Liver (tissue), 9 donors: ENCODE data around the gene ACTR10. TPM values are rescaled to one million over a fixed set of nuclear protein-coding genes. Genes with fewer than 3 reads are reported as not detected.

ENCODE experiments used
- DNase-seq: peaks from one replicate; pipeline ENCODE4 v3.0.0-alpha.2; 2017; ENCODE audit warnings: low spot score
- H3K27ac ChIP-seq, 2 donors: one replicate each; pipeline ENCODE4 v1.7.0; 2013; ENCODE audit warnings: inconsistent platforms in 2 of 2, low read length in 2 of 2, control low read depth in 1 of 2, low read depth in 1 of 2, mild to moderate bottlenecking in 1 of 2
- H3K27me3 ChIP-seq, 4 donors: one replicate each; pipeline versions ENCODE4 v1.6.1 to v1.7.0; 2013; ENCODE audit warnings: low read length in 3 of 4, inconsistent platforms in 1 of 4, mild to moderate bottlenecking in 1 of 4, moderate library complexity in 1 of 4; ENCODE audit not compliant: control insufficient read depth in 4 of 4, insufficient read depth in 4 of 4
- H3K36me3 ChIP-seq, 4 donors: one replicate each; pipeline versions ENCODE4 v1.6.1 to v1.7.0; 2013; ENCODE audit warnings: low read length in 3 of 4, mild to moderate bottlenecking in 3 of 4, low read depth in 1 of 4, moderate library complexity in 1 of 4; ENCODE audit not compliant: control insufficient read depth in 4 of 4, insufficient read depth in 3 of 4
- H3K4me1 ChIP-seq, 4 donors: one replicate each; pipeline versions ENCODE4 v1.6.1 to v1.7.0; 2013; ENCODE audit warnings: low read length in 3 of 4, mild to moderate bottlenecking in 3 of 4, moderate library complexity in 1 of 4; ENCODE audit not compliant: control insufficient read depth in 4 of 4, insufficient read depth in 4 of 4
- H3K4me3 ChIP-seq, 3 donors: one replicate each; pipeline versions ENCODE4 v1.6.1 to v1.7.0; 2013; ENCODE audit warnings: low read length in 3 of 3, control low read depth in 1 of 3, low read depth in 1 of 3, mild to moderate bottlenecking in 1 of 3
- H3K9ac ChIP-seq, 2 donors: one replicate each; pipeline ENCODE4 v1.7.0; 2013; ENCODE audit warnings: low read length in 2 of 2, mild to moderate bottlenecking in 2 of 2, moderate library complexity in 2 of 2, control low read depth in 1 of 2, low read depth in 1 of 2
- H3K9me3 ChIP-seq, 4 donors: one replicate each; pipeline versions ENCODE4 v1.6.1 to v1.7.0; 2013; ENCODE audit warnings: low read length in 3 of 4; ENCODE audit not compliant: control insufficient read depth in 4 of 4
- EGR1 ChIP-seq, 2 donors: IDR thresholded peaks; 2 replicates each; pipeline ENCODE4 v1.6.1; 2016 to 2018; ENCODE audit warnings: antibody characterized with exemption in 2 of 2, low read depth in 2 of 2
- FOXA1 ChIP-seq: IDR thresholded peaks from 2 replicates; pipeline ENCODE4 v1.6.1; 2016; ENCODE audit warnings: antibody characterized with exemption
- FOXA2 ChIP-seq: IDR thresholded peaks from 2 replicates; pipeline ENCODE4 v1.6.1; 2016; ENCODE audit warnings: antibody characterized with exemption
- GABPA ChIP-seq, 2 donors: IDR thresholded peaks in 1 of 2; conservative IDR thresholded peaks in 1 of 2; 2 replicates each; pipeline ENCODE4 v1.6.1; 2016; ENCODE audit warnings: antibody characterized with exemption in 2 of 2, mild to moderate bottlenecking in 1 of 2, moderate library complexity in 1 of 2
- HNF4A ChIP-seq, 2 donors: conservative IDR thresholded peaks; 2 replicates each; pipeline ENCODE4 v1.6.1; 2016; ENCODE audit warnings: antibody characterized with exemption in 2 of 2, mild to moderate bottlenecking in 2 of 2
- HNF4G ChIP-seq: IDR thresholded peaks from 2 replicates; pipeline ENCODE4 v1.6.1; 2016; ENCODE audit warnings: antibody characterized with exemption
- JUND ChIP-seq, 2 donors: IDR thresholded peaks; 2 replicates each; pipeline ENCODE4 v1.6.1; 2016; ENCODE audit warnings: antibody characterized with exemption in 2 of 2
- NR2F2 ChIP-seq: IDR thresholded peaks from 2 replicates; pipeline ENCODE4 v1.6.1; 2016; ENCODE audit warnings: antibody characterized with exemption
- RAD21 ChIP-seq, 2 donors: IDR thresholded peaks; 2 replicates each; pipeline ENCODE4 v1.6.1; 2016; ENCODE audit warnings: antibody characterized with exemption in 2 of 2, mild to moderate bottlenecking in 2 of 2
- REST ChIP-seq: IDR thresholded peaks from 2 replicates; pipeline ENCODE4 v1.6.1; 2016; ENCODE audit warnings: antibody characterized with exemption, mild to moderate bottlenecking
- RXRA ChIP-seq, 2 donors: IDR thresholded peaks; 2 replicates each; pipeline ENCODE4 v1.6.1; 2017 to 2018; ENCODE audit warnings: antibody characterized with exemption in 2 of 2, mild to moderate bottlenecking in 1 of 2
- SP1 ChIP-seq: IDR thresholded peaks from 2 replicates; pipeline ENCODE4 v1.6.1; 2018; ENCODE audit warnings: antibody characterized with exemption, mild to moderate bottlenecking
- TAF1 ChIP-seq: conservative IDR thresholded peaks from 2 replicates; pipeline ENCODE4 v1.6.1; 2016; ENCODE audit warnings: antibody characterized with exemption, mild to moderate bottlenecking
- YY1 ChIP-seq: IDR thresholded peaks from 2 replicates; pipeline ENCODE4 v1.6.1; 2016; ENCODE audit warnings: antibody characterized with exemption, mild to moderate bottlenecking
- WGBS: extraction: QIAGEN DNeasy Blood & Tissue Kit; methylation state at CpG from one replicate; pipeline ENCODE4 v1.1.7; 2013; 5-methylcytosine and 5-hydroxymethylcytosine counted together
- polyA plus RNA-seq, 2 donors: library from polyadenylated mRNA; stranded (reverse) in 1 of 2; unstranded in 1 of 2; fragments of 200-250 nt in 1 of 2; fragments of >200 nt in 1 of 2; fragmentation: Nextera tagmentation in 1 of 2; extraction: Ambion mirVana in 1 of 2; gene quantifications; one replicate each; pipeline versions ENCODE4 v1.2.1 to v1.2.3, GENCODE V29; 2013 to 2015
- total RNA-seq, 2 donors: library from RNA; depleted of rRNA; stranded (reverse); fragments of >200 nt; gene quantifications; one replicate each; pipeline ENCODE4 v1.2.3, GENCODE V29; 2014
- TF ChIP-seq, protein P1 (sequence below): IDR thresholded peaks from 2 replicates; pipeline ENCODE4 v1.6.1; 2016; ENCODE audit warnings: antibody characterized with exemption
- TF ChIP-seq, protein P2 (sequence below): IDR thresholded peaks from 2 replicates; pipeline ENCODE4 v1.6.1; 2016; ENCODE audit warnings: antibody characterized with exemption
- TF ChIP-seq, protein P3 (sequence below): fragments of 150-350 bp; IDR thresholded peaks from 2 replicates; pipeline ENCODE4 v1.5.1; 2017; ENCODE audit warnings: improper control_type of control experiment, low read depth, low read length; ENCODE audit not compliant: missing input control
- TF ChIP-seq, protein P4 (sequence below): IDR thresholded peaks from 2 replicates; pipeline ENCODE4 v1.6.1; 2016; ENCODE audit warnings: antibody characterized with exemption
- donor health status: healthy.
- donor health status: healthy.
- donor health status: healthy.
- donor health status: healthy.
- donor health status: healthy.

ACTR10 gene
- total RNA-seq = 10 to 100 TPM; 19.2 to 29.7 TPM
- polyA plus RNA-seq = 10 to 100 TPM; 20.6 to 42.0 TPM

GRCh38 chr14:58199726-58200479 lies at the start of gene ACTR10:
Gene ACTR10 (plus strand): TSS chr14:58200149. CDS start chr14:58200218, 69 bp downstream.
- Histone ChIP-seq H3K4me3 (peak within 1 kb of the TSS; percentile 78 to 88 (median 86)), H3K9me3 (no peaks in the 10 kb centered on the region), H3K4me1 (peaks cover 5 to 21% (median 12%) of the 10 kb centered on the region in 4 donors), H3K36me3 (no peaks in the 10 kb centered on the region), H3K27me3 (no peaks in the 10 kb centered on the region), H3K27ac (peak within 1 kb of the TSS; percentile 47 to 88), H3K9ac (peak within 1 kb of the TSS; percentile 86 to 92)
- WGBS = under 1% methylated on average over 78 of the region's 78 CpGs
- peak; percentile 91 for DNase-seq
- TF ChIP-seq GABPA (IDR thresholded peaks at IDR 0.05 in 1 of 2, conservative IDR thresholded peaks at IDR 0.05 in 1 of 2) = no peak
- no peak for TF ChIP-seq RXRA (IDR thresholded peaks at IDR 0.05)
- TF ChIP-seq RAD21 (IDR thresholded peaks at IDR 0.05) = peak; percentile 16 to 29
- no peak for TF ChIP-seq JUND (IDR thresholded peaks at IDR 0.05)
- no peak for TF ChIP-seq YY1
- TF ChIP-seq HNF4A (conservative IDR thresholded peaks at IDR 0.05) = no peak
- TF ChIP-seq, protein P1, sequence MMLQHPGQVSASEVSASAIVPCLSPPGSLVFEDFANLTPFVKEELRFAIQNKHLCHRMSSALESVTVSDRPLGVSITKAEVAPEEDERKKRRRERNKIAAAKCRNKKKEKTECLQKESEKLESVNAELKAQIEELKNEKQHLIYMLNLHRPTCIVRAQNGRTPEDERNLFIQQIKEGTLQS = no peak
- no peak for TF ChIP-seq FOXA2
- TF ChIP-seq SP1 = peak; percentile 56
- TF ChIP-seq TAF1 = no peak
- TF ChIP-seq, protein P2, sequence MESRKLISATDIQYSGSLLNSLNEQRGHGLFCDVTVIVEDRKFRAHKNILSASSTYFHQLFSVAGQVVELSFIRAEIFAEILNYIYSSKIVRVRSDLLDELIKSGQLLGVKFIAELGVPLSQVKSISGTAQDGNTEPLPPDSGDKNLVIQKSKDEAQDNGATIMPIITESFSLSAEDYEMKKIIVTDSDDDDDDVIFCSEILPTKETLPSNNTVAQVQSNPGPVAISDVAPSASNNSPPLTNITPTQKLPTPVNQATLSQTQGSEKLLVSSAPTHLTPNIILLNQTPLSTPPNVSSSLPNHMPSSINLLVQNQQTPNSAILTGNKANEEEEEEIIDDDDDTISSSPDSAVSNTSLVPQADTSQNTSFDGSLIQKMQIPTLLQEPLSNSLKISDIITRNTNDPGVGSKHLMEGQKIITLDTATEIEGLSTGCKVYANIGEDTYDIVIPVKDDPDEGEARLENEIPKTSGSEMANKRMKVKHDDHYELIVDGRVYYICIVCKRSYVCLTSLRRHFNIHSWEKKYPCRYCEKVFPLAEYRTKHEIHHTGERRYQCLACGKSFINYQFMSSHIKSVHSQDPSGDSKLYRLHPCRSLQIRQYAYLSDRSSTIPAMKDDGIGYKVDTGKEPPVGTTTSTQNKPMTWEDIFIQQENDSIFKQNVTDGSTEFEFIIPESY = no peak
- TF ChIP-seq REST = no peak
- TF ChIP-seq EGR1 (IDR thresholded peaks at IDR 0.05; ENCODE audit: low read depth in 2 of 2) = peak in 1 of 2 donors; percentile 97
- TF ChIP-seq, protein P3, sequence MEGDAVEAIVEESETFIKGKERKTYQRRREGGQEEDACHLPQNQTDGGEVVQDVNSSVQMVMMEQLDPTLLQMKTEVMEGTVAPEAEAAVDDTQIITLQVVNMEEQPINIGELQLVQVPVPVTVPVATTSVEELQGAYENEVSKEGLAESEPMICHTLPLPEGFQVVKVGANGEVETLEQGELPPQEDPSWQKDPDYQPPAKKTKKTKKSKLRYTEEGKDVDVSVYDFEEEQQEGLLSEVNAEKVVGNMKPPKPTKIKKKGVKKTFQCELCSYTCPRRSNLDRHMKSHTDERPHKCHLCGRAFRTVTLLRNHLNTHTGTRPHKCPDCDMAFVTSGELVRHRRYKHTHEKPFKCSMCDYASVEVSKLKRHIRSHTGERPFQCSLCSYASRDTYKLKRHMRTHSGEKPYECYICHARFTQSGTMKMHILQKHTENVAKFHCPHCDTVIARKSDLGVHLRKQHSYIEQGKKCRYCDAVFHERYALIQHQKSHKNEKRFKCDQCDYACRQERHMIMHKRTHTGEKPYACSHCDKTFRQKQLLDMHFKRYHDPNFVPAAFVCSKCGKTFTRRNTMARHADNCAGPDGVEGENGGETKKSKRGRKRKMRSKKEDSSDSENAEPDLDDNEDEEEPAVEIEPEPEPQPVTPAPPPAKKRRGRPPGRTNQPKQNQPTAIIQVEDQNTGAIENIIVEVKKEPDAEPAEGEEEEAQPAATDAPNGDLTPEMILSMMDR = no peak
- peak; percentile 10 for TF ChIP-seq FOXA1
- no peak for TF ChIP-seq HNF4G
- TF ChIP-seq NR2F2 = no peak
- TF ChIP-seq, protein P4, sequence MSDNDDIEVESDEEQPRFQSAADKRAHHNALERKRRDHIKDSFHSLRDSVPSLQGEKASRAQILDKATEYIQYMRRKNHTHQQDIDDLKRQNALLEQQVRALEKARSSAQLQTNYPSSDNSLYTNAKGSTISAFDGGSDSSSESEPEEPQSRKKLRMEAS = no peak
